NCI-H2171 (cell line): ENCODE results near the gene PHGDH.
"Not testable (repeated sequence)": the region's sequence is repeated elsewhere in the genome, so short reads cannot be mapped to it uniquely, and the experiment has no call there.

Experiments
- DNase-seq: peaks from one replicate; lab custom pipeline; 2025; lab: John Stamatoyannopoulos, UW

PHGDH gene

GRCh38 chr1:119762953-119763352, 51.2 kb downstream of the PHGDH start:
- DNase-seq = no peak

- DNase-seq = no peak
Measured at GRCh38 chr1:119764220-119764619, 52.5 kb downstream of the PHGDH start.

DNA sequence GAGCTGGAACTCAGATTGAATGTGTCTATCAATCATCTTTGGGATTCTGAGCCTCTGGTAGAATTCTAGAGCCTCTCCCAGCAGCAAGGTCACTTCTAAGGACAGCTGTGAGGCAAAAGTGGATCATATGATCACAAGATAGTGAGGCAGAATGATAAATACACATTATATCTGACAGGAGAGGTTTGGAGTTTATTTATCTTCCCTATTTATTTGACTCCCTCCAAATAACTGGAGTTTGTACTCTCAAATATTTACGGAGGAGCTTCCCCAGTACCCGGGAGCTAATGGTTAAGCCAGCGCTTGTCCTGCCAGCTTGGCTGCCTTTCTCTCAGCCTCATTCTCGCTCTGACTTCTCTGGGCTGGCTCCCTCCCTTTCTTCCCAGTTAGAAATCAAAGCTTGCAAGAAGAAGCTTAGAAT, 54.6 kb downstream of the PHGDH start:
- DNase-seq = no peak

- no peak for DNase-seq
Measured at GRCh38 chr1:119767486-119767885, 55.8 kb downstream of the PHGDH start.

DNA sequence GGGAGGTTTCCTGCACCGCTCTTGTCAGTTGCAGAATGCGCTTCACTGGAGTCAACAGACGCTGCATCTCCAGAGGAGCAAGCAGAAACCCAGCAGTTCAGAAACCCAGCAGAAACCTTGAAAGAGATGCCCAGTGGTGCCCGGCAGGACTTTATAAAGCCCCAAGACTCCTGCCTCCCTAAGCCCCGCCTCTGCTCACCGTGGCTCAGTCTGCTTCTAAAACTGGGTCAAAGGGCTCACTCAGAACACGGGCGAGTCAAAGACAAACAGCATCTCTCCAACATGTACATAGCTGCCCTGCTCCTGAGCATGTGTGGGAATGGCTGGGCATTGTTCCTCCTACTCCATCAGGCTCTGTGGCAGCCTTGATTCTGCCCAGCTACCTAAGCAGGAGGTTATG, 57.0 kb downstream of the PHGDH start, which contains the start of gene HMGCS2:
TSS of gene HMGCS2 (minus strand) at position 128 of the 400 bp plus-strand sequence. CDS start at position 67, 61 bp downstream.
- no peak for DNase-seq

DNA sequence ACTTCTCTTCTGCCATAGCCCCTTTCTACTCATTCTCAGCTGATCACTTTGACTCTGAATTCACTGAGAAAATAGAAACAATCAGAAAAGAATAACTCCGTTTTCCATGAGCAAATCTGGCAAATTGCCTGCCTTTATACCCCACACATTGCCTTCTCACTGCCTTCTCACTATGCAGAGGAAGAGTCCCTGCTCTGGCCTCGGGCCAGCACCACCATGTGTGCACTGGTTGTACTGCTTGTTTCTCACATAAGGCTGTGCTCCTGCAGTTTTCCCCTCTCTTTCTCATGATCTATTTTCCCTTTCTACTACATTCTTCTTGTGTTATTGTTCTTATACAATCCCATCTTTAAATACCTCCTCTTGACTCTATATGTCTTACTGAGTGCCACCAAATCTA, 59.3 kb downstream of the PHGDH start:
- no peak for DNase-seq

DNA sequence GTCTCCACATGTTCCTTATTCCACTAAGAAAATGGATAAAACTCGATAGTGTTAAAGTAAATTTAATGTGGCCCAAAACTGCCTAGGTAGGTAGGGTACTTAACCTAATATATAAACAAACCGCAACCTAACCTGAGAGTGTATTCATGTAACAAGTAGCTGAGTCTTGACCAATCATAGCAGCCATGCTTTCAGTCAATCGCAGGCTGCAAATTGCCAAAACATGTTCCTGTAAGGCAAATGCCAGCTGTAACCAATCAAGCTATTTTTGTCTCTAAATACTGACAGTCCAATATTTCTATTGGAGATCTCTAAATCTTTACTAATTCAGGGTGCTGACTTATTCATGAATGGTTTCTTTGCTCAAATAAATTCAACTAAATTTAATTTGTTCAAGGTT, 60.0 kb downstream of the PHGDH start:
- no peak for DNase-seq

- no peak for DNase-seq
Measured at GRCh38 chr1:119772298-119772697, 60.6 kb downstream of the PHGDH start.

DNA sequence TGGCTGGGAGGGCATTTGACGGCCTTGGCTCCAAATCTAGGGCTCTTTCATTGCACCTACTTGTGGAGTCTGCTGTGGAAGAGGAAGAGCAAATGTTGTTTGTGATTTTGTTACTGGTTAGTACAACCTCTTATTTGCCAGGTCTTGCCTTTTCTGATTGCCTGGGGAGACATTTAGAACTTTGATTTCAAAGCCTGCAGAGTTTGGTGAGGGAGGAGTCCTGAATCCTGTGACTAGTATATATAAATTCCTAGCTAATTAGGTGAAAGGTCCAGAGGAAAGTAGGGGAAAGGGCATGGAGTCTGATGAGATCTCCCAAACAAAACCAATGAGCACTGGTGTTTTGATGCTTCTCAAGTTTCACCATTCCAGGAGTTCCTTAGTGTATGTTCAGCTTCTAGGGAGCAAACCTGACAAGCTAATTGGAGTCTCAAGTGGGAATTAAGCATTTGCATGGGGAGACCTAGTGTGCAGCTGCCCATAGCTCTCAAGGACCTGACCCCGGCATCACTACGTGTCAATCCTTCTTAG, 62.0 kb downstream of the PHGDH start:
- DNase-seq = no peak

GRCh38 chr1:119774746-119775490, 63.2 kb downstream of the PHGDH start:
- DNase-seq = no peak

DNA sequence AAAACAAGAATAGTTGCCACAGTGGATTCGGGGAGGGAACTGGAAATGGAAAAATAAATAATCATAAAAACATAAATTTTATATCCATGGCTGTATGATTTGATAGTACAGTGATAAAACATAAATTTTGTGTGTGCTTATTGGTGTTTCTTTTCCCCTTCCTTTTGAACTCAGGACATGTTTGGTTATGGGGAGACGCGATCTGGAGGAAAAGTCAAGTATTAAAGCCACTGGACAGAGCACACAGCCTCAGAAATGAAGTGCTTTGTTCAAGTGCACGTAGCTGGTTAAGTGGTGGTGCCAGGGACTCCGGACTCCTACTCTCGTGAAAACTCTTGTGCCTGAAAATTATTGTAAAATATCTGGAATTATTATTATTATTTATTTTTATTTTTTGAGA, 66.6 kb downstream of the PHGDH start:
- DNase-seq = no peak

GRCh38 chr1:119778886-119779560, 67.3 kb downstream of the PHGDH start:
- no peak for DNase-seq

DNA sequence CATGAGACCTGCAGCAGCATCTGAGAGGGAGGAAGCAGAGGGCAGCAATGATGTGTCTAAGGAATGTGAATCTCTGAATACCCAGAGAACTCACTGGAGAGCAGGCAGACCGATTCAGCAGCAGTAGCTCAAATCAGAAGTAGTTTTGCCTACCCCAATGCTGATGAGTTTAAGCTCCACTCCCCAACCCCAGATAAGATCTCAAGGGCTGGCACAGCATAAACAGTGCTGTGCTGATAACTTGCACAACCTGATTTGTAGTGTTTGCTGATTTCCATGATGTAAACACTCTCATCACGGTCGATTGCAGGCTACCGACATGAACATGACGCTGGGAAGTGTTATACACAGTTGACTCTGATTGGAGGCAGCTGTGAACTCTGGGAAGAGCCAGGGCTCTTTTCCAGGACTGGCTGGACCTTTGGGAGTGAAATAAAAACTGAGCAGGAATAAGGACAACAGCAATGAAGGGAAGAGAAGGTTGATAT, 68.2 kb downstream of the PHGDH start:
- DNase-seq = no peak

DNA sequence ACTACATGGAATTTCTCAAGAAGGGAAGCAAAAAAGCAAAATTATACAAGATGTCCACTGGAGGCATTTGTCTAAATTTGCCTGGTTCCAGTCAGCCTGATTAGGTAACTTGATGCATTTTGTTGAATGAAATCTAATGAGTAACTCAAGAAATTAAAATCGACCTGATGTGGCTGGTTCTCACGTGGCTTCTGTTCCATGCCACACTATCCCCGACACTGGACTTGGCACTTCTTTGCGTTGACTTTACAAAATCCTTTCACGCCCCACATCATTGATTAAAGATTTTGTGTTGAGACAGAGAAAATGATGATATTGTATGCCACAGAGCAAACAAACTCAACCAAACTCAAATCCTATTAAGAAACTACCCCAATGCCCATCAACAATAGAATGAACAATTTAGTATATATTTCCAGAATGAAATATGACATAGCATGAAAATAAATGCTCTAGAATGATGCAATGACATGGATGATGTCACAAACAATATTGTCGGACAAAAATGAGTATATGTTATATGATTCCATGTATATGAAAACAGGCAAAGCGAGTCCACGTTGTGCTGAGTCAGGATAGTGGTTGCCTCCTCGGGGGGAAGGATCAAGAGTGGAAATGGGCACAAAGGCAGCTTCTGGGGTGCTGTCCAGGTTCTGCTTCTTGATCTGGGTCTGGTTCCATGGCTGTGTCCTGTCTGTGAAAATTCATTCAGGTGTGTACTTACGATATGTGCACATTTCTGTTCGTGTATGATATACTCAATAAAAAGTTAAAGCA, 69.9 kb downstream of the PHGDH start:
- no peak for DNase-seq

- DNase-seq = no peak
Measured at GRCh38 chr1:119782631-119783325, 71.0 kb downstream of the PHGDH start.

GRCh38 chr1:119783354-119784185, 71.8 kb downstream of the PHGDH start:
- DNase-seq = no peak

GRCh38 chr1:119784191-119784781, 72.6 kb downstream of the PHGDH start:
- no peak for DNase-seq

- not testable (repeated sequence) for DNase-seq
Measured at GRCh38 chr1:119786046-119786445, 74.3 kb downstream of the PHGDH start.

- DNase-seq = not testable (repeated sequence)
Measured at GRCh38 chr1:119786473-119787050, 74.8 kb downstream of the PHGDH start.

DNA sequence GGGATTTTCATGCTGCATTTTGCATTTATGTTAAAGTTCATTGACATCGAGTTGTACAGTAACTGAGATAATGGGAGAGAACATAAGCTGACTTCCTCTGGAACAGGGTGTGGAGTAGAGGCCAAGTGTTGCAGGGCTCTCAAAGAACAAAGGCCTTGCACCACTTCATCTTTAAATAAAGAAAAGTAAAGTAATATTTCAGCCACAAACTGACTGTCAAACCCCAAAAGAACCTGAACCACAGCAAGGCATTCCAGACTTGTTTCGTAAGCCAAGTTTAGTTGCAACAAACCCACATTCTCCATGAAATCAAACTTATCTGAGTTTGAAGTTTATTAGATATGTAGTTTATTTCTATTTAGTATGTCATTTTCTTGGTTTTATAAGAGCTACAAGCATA, 76.0 kb downstream of the PHGDH start:
- DNase-seq = no peak
